Activated CD4-positive, alpha-beta T cell treated with anti-CD3 and anti-CD28 coated beads for 24 hours (primary cell): ENCODE data around the gene WNT16.
"Not testable (repeated sequence)": the region's sequence is repeated elsewhere in the genome, so short reads cannot be mapped to it uniquely, and the experiment has no call there.

Experiments
- DNase-seq, 2 donors: peaks; one replicate each; pipeline ENCODE4 v3.0.0-alpha.2; 2020; ENCODE audit warnings: low read depth in 2 of 2

WNT16 gene, protein sequence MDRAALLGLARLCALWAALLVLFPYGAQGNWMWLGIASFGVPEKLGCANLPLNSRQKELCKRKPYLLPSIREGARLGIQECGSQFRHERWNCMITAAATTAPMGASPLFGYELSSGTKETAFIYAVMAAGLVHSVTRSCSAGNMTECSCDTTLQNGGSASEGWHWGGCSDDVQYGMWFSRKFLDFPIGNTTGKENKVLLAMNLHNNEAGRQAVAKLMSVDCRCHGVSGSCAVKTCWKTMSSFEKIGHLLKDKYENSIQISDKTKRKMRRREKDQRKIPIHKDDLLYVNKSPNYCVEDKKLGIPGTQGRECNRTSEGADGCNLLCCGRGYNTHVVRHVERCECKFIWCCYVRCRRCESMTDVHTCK

GRCh38 chr7:121328508-121329190 lies at the start of gene WNT16:
Gene WNT16, plus strand, starts transcription at chr7:121329000. Its CDS starts 293 bp downstream, at chr7:121329293.
- no peak for DNase-seq

GRCh38 chr7:121279060-121279620 lies 49.7 kb upstream of the WNT16 start:
- no peak for DNase-seq

DNA sequence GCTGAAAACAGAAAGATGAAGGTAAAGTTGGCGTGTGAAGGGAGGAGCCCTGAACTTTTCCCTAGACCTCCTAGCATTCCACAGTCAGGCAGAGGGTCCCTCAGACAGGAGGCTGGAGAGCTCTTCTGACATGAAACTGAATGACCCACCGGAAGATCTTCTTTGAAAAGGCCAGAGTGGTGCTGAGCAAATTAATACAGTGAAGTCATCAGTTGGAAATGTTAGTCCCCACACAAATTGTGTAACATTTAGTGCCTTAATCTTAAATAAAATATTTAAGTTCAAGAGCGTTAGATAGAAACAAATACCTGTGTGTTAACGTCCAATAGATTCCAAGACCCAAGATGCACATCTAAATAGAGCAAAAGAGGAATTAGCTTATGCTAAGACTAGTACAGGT lies 49.0 kb upstream of the WNT16 start:
- DNase-seq: no peak

DNA sequence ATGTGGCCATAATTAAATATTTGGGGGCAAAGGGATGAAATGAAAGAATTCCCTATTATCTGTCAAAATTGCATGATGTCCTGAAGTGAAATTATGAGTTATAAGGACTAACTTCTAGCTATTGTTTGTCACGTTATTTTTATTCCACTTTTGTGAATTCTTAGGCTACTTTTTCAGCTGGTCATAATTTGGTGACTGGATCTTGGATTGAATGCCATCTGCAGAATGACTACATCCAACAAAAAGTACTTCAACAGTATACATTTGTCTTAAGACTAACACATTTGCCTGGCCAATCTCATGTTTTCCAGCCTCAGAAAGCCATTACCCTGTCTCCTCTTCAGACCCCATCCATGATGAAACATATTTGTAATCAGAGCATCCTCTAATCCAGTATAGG lies 48.1 kb upstream of the WNT16 start:
- no peak for DNase-seq

DNA sequence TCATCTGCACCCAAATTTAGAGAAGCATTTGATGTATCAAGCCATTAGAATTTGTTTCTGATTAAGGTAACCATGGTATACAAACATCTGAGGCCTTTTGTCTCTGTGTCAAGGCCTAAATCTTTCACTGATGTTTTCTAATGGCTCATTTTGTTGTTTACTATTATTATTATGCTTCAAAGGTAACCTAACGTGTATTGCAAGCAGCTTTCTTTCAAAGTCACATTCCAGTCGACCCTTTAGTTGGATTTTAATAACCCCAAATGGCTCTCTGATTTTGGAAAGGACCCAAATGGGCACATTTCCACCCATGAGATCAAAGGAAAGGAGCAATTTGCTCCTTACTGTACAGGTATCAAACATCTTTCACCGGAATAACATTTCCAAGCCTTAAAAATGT lies 46.7 kb upstream of the WNT16 start:
- no peak for DNase-seq

GRCh38 chr7:121285066-121285667 lies 43.6 kb upstream of the WNT16 start:
- DNase-seq: no peak

GRCh38 chr7:121286186-121286585 lies 42.6 kb upstream of the WNT16 start:
- DNase-seq: no peak

DNA sequence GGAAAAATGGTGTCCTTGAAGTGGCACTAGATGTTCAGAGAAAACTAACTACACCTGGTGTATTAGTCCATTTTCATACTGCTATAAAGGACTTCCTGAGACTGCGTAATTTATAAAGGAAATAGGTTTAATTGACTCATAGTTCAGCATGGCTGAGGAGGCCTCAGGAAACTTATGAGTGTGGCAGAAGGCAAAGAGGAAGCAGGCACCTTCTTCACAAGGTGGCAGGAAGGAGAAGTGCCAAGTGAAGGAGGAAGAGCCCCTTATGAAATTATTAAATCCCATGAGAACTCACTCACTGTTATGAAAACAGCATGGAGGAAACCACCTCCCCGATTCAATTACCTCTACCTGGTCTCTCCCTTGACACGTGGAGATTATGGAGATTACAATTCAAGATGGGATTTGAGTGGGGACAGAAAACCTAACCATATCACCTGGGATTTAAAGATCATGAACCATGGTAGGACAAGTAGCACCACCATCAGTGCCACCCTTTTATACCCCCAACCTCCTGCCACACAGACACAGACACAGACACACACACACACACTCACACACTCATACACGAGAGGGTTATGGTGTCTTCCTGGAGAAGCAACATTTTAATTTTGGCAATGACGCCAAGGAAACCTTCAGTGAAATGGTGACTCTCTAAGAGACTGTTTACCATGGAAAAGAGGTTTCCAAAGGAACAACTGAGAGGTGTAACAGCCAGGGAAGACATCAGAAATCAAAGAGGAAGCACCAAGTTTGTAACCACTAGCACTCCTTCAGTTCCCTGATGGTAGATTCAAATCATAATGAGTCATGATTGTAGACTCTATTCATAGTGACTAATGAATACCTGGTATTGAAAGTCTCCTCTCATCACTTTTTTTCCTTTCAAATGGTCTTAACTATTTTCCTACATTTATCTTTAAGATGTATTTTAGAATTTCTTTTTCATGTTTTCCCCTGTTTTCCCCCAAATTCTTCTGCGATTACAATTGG lies 41.8 kb upstream of the WNT16 start:
- DNase-seq: no peak

DNA sequence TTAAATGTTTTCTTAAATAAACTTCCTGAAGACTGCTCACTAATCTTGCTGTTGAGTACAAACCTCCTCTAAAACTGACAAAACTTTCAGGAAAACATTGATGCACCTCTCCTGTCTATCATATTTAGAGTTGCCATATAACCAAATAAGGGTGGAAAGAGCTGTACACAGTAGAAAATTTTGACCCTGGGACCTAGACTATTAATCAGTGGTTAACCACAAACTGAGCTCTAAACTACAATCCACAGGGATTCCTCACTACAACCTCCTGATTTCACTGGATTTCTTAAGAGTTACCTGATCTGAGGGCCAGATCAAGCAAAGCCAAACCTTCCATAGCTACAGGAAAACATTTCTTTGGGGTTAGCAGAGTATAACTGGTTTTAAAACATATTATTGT lies 39.9 kb upstream of the WNT16 start:
- DNase-seq: no peak

GRCh38 chr7:121289930-121290329 lies 38.9 kb upstream of the WNT16 start:
- not testable (repeated sequence) for DNase-seq

DNA sequence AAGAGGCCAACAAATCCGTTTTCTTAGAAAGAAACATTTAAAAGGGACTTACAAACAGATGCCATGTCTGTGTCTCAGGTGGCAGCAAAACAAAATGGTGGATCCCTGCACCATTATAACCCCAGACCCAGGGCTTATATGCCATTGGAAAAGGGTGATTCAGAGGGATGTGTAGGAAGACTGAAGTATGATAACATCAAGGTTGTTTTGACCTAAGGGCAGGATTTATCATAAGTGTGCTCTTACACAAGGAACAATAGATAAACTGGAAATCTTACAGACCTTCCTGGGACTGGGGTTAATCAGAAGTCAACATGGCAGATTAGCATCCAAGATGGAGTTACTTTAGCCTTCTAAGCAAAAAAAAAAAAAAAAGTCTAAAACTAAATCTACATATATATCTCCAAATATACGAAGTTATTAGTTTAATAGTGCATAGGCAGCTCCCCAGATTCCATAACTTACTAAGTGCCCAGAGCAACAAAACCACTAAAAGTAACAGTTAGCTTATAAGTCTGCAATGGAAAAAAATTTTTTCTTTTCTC lies 34.3 kb upstream of the WNT16 start:
- no peak for DNase-seq

GRCh38 chr7:121297843-121298242 lies 31.0 kb upstream of the WNT16 start:
- DNase-seq: no peak

DNA sequence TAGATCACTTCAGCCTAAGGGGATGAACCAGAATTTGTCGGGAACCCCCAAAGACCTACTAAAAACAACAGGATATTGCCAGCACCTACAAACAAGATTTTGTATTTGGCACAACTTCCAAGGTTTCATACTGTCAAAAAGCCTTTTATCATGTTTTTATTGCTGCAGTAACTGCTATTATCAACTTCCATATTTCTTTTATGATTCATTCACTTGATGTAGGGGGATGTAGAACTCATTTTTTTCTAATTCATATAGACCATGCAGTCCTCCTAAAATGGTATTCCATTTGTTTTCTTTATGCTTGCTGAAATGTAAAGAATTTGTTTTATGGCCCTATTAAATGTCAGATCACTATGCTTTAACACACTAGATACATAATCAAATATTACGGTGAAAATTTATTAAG lies 30.0 kb upstream of the WNT16 start:
- DNase-seq: no peak

GRCh38 chr7:121300685-121301420 lies 27.9 kb upstream of the WNT16 start:
- DNase-seq: no peak

DNA sequence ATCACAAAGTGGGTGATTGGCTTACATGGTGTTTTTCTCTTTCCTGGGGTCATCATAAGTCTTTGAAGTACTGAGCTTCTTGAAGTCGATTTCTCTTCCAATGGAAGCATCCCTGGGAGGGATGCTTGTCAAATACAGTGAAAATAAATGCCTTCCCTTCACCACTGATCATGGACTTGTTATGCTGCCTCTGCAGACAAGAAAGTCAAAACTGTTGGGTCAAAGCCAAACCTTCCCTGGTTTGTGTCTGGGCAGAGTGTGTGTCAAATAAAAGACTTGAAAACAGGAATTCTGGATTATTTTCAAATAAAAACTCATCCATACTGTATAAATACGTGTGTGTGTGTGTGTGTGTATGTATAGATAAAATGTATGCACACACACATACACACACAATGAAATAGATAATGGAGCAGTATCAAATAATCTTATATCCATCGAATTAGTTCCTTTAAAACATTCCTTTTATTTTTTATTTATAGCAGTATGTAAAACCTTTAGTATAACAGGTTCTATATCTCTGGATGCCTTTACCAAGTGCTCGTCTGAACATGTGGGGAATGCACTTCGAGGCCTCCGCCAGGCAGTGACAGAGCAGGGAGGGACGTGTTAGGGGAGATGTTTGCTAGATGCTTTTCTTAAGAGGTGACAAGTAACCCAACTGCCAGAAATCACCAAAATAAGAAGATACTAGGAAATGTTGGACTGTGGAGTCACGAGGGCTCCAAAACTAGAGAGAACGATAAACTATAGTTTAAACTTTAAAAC lies 27.2 kb upstream of the WNT16 start:
- no peak for DNase-seq

GRCh38 chr7:121302214-121302745 lies 26.5 kb upstream of the WNT16 start:
- no peak for DNase-seq

- DNase-seq: no peak
These were observed 25.2 kb upstream of the WNT16 start for GRCh38 chr7:121303422-121304101.

DNA sequence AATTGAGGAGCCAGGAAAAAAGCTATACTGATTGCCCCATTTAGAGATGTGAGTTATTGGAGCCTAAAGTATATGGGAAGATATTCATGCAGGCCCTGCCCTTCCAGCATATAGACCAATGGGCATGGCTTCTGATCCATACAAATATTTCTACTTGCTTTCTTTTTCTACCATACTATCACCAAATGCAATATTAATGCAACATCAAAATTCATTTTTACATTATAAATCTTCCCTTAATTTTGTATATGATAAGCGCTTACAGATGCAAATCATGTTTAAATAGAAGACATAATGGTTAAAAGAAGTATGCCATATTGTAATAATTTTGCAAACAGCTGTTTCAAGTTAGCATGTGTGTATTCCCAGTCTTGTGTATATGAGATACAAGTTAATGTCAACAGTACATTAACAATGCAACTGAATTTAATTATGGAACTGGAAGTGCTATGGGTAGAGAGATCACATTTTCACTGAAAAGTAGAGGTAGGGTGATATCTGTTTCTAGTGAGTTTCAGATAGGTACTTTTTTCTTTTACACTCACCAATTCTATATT lies 24.6 kb upstream of the WNT16 start:
- no peak for DNase-seq
